ENCODE results near the gene HIGD2A.

Gene HIGD2A

GRCh38 chr5:176369934-176370711 lies 18.4 kb upstream of the HIGD2A start:
- FAIRE-seq, result no peak

GRCh38 chr5:176371621-176372539 lies 16.7 kb upstream of the HIGD2A start:
- no peak for FAIRE-seq

- FAIRE-seq, result no peak
These were observed 15.3 kb upstream of the HIGD2A start for GRCh38 chr5:176373100-176373818.

- no peak for FAIRE-seq
These were observed 8.7 kb upstream of the HIGD2A start for GRCh38 chr5:176379881-176380280.

- FAIRE-seq, result no peak
These were observed 7.1 kb upstream of the HIGD2A start for GRCh38 chr5:176381423-176381822.

- no peak for FAIRE-seq
These were observed 6.6 kb upstream of the HIGD2A start for GRCh38 chr5:176381979-176382378.

GRCh38 chr5:176382721-176383120 lies 5.8 kb upstream of the HIGD2A start:
- no peak for FAIRE-seq

- no peak for FAIRE-seq
These were observed 5.2 kb upstream of the HIGD2A start for GRCh38 chr5:176383248-176383905.

- no peak for FAIRE-seq
These were observed 4.6 kb upstream of the HIGD2A start for GRCh38 chr5:176383961-176384360.

- FAIRE-seq, result no peak
These were observed 4.1 kb upstream of the HIGD2A start for GRCh38 chr5:176384366-176384930.

- no peak for FAIRE-seq
These were observed 3.6 kb upstream of the HIGD2A start for GRCh38 chr5:176384991-176385390.

GRCh38 chr5:176386491-176386890 lies 2.1 kb upstream of the HIGD2A start:
- no peak for FAIRE-seq

GRCh38 chr5:176387384-176387925 lies 1.1 kb upstream of the HIGD2A start:
- FAIRE-seq, result no peak

- FAIRE-seq, result no peak
These were observed 528 bp upstream of the HIGD2A start for GRCh38 chr5:176388003-176388443.

- FAIRE-seq, result no peak
These were observed 878 bp downstream of the HIGD2A start for GRCh38 chr5:176389135-176390123.

GRCh38 chr5:176391479-176391878 lies 2.9 kb downstream of the HIGD2A start:
- FAIRE-seq, result no peak

GRCh38 chr5:176391999-176392398 lies 3.4 kb downstream of the HIGD2A start:
- FAIRE-seq, result no peak

- no peak for FAIRE-seq
These were observed 4.0 kb downstream of the HIGD2A start for GRCh38 chr5:176392526-176392925.

- no peak for FAIRE-seq
These were observed 5.5 kb downstream of the HIGD2A start for GRCh38 chr5:176394096-176394495.

- FAIRE-seq, result no peak
These were observed 6.5 kb downstream of the HIGD2A start for GRCh38 chr5:176394881-176395675.

Measured in A204.1 (cell line).